Bronchial epithelial cell (primary cell): Measurements from ENCODE around the gene PPM1L. TPM values are rescaled to one million over a fixed set of nuclear protein-coding genes. Genes with fewer than 3 reads are reported as not detected.

Experiments used
- DNase-seq: peaks from one replicate; pipeline ENCODE4 v3.0.0-alpha.2; 2010; ENCODE audit warnings: low read depth
- FAIRE-seq: peaks from 2 replicates; lab custom pipeline; 2011; peaks lifted over from hg19 to GRCh38; lab: Jason Lieb, UNC
- H3K27me3 ChIP-seq: 2 replicates; pipeline ENCODE4 v1.5.1; 2011; ENCODE audit warnings: low read length; ENCODE audit not compliant: control insufficient read depth, insufficient read depth
- H3K36me3 ChIP-seq: 2 replicates; pipeline ENCODE4 v1.5.1; 2011; ENCODE audit warnings: low read length; ENCODE audit not compliant: control insufficient read depth, insufficient read depth
- H3K4me3 ChIP-seq: 2 replicates; pipeline ENCODE4 v1.5.1; 2011; ENCODE audit warnings: mild to moderate bottlenecking, low read depth, low read length, control low read depth
- total RNA-seq: library from RNA; depleted of rRNA; stranded (reverse); fragments of >200 nt; gene quantifications from 2 replicates; pipeline ENCODE4 v1.2.1, GENCODE V29; 2014
- TF ChIP-seq, protein P1 (sequence below): IDR thresholded peaks from 2 replicates; pipeline ENCODE4 v1.5.1; 2011; ENCODE audit warnings: mild to moderate bottlenecking, moderate library complexity, low read length, control low read depth, inconsistent platforms; ENCODE audit not compliant: insufficient read depth, severe bottlenecking

Gene PPM1L
- total RNA-seq, 1 donor from 2014 or later = 3.2 TPM

DNA sequence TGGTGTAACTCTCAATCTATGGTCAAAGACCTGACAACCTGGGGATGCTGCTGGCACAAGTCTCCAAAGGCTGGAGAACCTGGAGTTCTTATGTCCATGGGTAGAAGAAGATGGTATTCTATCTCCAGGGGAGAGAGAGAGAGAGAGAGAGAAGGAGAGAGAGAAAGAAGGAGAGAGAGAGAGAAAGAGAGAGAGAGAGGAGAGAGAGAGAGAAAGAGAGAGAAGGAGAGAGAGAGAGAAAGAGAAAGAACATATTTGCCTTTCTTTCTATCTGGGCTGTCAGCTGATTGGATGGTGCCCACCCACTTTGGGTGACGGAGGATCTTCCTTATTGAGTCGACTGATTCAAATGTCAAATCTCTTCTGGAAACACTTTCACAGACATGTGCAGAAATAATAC, 84.6 kb downstream of the PPM1L start:
- DNase-seq (no peak), FAIRE-seq (no peak)
- Histone ChIP-seq H3K4me3 (no peak overlapping the region), H3K36me3 (no peaks in the 10 kb centered on the region), H3K27me3 (no peaks in the 10 kb centered on the region)
- TF ChIP-seq, protein P1, sequence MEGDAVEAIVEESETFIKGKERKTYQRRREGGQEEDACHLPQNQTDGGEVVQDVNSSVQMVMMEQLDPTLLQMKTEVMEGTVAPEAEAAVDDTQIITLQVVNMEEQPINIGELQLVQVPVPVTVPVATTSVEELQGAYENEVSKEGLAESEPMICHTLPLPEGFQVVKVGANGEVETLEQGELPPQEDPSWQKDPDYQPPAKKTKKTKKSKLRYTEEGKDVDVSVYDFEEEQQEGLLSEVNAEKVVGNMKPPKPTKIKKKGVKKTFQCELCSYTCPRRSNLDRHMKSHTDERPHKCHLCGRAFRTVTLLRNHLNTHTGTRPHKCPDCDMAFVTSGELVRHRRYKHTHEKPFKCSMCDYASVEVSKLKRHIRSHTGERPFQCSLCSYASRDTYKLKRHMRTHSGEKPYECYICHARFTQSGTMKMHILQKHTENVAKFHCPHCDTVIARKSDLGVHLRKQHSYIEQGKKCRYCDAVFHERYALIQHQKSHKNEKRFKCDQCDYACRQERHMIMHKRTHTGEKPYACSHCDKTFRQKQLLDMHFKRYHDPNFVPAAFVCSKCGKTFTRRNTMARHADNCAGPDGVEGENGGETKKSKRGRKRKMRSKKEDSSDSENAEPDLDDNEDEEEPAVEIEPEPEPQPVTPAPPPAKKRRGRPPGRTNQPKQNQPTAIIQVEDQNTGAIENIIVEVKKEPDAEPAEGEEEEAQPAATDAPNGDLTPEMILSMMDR = no peak

- DNase-seq (no peak), FAIRE-seq (no peak)
- no peak overlapping the region for H3K4me3 ChIP-seq
- TF ChIP-seq, protein P1 = no peak
- H3K27me3 ChIP-seq = no peaks in the 10 kb centered on the region
- H3K36me3 ChIP-seq = no peaks in the 10 kb centered on the region
Measured at GRCh38 chr3:160841455-160841854, 85.4 kb downstream of the PPM1L start.

DNA sequence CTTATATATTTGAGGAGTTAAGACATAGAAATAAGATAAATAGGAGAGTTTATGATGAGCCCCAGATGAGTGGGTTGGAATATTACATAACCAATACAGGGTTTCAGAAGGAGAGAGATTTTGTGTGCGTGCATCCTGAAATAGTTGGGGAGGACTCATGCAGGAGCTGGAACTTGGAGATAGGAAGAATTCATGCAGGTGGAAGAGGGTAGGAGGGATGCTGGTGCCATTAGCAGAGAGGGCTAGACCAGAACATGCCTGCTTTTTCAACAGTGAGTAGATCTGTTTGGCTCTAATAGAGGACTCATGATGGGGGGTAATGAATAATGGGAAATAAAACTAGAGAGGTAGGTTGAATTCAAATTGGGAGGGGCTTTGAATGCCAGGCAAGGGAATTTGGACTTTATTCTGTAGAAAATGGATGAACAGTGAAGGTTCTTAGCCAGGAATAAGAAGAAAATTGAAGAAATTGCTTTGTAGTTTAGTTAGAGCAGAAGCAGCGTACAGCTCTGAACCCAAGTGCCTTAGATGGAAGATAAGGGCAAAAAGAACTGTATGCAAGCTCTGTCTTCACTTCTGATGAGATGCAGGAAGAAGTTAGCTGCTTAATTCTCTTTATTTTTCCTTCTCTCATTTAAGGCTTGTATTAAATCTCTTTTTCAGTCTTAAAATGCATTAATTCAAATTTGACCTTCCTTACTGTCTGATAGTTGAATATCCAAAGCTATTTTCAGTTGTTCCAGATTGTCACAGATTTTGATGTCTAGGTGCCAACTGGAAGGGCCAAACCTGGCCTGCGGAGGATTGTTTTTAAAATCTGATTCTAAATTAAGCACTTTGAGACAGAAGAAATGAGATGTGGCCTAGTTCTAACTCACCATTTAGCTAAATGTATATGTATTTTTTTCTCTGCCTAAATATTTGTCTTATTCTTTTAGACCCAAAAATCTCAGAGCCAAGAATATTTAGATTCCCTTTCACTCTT, 86.3 kb downstream of the PPM1L start:
- FAIRE-seq = no peak

DNA sequence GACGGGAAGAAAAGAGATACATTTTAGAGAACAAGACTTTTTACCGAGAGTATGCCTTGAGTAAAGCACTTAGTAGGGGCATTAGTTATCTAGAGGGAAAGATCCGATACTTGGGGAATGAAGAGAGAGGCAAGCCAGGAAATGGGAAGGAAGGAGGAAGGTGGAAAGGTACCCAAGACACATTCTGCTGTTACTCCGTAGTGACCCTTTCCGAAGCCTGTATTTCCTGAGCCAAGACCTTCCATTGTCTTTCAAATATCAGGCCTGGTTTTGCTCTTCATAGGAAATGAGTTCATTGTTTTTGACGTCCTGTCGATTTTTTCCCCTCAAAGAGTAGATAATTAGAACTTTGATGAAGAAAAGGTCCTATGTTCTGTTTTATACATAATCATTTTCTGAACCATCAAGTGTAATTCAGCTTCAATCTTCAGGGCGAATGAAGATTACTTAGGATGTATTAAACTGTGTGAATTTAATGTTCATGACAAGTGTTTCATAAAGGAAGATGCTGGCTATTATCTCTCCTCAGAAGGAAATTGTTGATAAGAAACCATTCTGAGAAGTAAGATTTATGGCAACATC, 95.7 kb downstream of the PPM1L start:
- TF ChIP-seq, protein P1 = no peak
- H3K4me3 ChIP-seq = no peak overlapping the region
- no peak for DNase-seq
- H3K36me3 ChIP-seq = no peaks in the 10 kb centered on the region
- no peaks in the 10 kb centered on the region for H3K27me3 ChIP-seq
- FAIRE-seq = no peak

More for the DNA sequence above, 86.3 kb downstream of the PPM1L start:
- Histone ChIP-seq H3K36me3 (no peaks in the 10 kb centered on the region), H3K27me3 (no peaks in the 10 kb centered on the region), H3K4me3 (no peak overlapping the region)
- TF ChIP-seq, protein P1 = no peak
- DNase-seq = no peak

GRCh38 chr3:160852856-160853255, 96.8 kb downstream of the PPM1L start:
- TF ChIP-seq, protein P1 = no peak
- no peak for FAIRE-seq
- H3K4me3 ChIP-seq = no peak overlapping the region
- DNase-seq = no peak
- H3K27me3 ChIP-seq = no peaks in the 10 kb centered on the region
- no peaks in the 10 kb centered on the region for H3K36me3 ChIP-seq
